ENCODE data around the gene SNRPA.

Gene SNRPA

DNA sequence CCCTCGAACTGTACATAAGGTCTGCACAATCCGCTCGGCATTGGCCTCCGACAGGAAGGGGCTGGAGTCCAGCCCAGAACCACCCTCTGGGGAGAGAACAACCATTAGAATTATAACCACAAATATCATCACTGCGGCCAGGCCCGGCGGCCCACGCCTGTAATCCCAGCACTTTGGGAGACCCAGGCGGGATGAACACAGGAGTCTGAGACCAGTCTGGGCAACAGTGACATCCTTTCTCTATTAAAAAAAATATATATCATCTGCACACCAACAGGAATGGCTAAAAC lies 45.7 kb upstream of the SNRPA start:
- TF ChIP-seq, protein P1, sequence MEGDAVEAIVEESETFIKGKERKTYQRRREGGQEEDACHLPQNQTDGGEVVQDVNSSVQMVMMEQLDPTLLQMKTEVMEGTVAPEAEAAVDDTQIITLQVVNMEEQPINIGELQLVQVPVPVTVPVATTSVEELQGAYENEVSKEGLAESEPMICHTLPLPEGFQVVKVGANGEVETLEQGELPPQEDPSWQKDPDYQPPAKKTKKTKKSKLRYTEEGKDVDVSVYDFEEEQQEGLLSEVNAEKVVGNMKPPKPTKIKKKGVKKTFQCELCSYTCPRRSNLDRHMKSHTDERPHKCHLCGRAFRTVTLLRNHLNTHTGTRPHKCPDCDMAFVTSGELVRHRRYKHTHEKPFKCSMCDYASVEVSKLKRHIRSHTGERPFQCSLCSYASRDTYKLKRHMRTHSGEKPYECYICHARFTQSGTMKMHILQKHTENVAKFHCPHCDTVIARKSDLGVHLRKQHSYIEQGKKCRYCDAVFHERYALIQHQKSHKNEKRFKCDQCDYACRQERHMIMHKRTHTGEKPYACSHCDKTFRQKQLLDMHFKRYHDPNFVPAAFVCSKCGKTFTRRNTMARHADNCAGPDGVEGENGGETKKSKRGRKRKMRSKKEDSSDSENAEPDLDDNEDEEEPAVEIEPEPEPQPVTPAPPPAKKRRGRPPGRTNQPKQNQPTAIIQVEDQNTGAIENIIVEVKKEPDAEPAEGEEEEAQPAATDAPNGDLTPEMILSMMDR (IDR thresholded peaks at IDR 0.05; ENCODE audit: low read depth, low read length, missing control alignments) = no peak
- no peak overlapping the region for H3K27ac ChIP-seq
- peaks cover 3% of the 10 kb centered on the region for H3K36me3 ChIP-seq (replicated peaks)
- H3K27me3 ChIP-seq (replicated peaks) = no peaks in the 10 kb centered on the region
- no peak for DNase-seq
- in situ Hi-C loops (cut with HindIII; ENCODE audit: low pct_ligation_motif_present, low sequenced_read_pairs) = no loop called here
- no peak overlapping the region for H3K4me3 ChIP-seq (ENCODE audit: low read depth, low read length)

DNA sequence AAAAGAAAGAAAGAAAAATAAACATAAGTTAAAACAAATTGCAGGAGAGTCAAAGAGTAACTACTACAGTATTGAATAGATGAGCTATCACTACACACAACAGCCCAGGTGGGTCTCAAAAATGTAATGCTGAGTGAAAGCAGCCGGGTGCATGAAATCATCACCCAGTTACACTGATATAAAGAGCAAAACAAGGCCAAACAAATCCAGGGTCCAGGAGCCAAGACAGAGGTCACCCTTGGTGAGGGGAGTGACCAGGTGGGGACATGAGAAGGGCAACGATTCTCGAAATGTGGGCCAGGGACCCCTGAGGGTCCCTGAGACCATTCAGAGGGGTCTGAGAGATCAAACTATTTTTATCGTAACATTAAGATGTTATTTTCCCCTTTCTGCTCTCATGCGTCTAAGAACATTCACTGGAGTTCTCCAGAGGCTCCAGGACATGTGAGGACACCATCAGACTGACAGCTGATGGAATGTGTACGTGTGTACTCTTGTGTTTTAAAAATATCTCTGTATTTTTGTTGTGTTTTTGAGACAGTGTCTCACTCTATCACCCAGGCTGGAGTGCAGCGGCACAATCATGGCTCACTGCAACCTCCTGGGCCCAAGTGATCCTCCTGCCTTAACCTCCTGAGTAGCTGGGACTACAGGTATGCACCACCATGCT lies 44.9 kb upstream of the SNRPA start:
- DNase-seq = no peak
- H3K27me3 ChIP-seq (replicated peaks) = no peaks in the 10 kb centered on the region
- in situ Hi-C loops (cut with HindIII; ENCODE audit: low pct_ligation_motif_present, low sequenced_read_pairs) = no loop called here
- H3K4me3 ChIP-seq (ENCODE audit: low read depth, low read length) = no peak overlapping the region
- H3K27ac ChIP-seq = no peak overlapping the region
- H3K36me3 ChIP-seq (replicated peaks) = peaks cover 3% of the 10 kb centered on the region
- TF ChIP-seq, protein P1 (IDR thresholded peaks at IDR 0.05; ENCODE audit: low read depth, low read length, missing control alignments) = no peak

DNA sequence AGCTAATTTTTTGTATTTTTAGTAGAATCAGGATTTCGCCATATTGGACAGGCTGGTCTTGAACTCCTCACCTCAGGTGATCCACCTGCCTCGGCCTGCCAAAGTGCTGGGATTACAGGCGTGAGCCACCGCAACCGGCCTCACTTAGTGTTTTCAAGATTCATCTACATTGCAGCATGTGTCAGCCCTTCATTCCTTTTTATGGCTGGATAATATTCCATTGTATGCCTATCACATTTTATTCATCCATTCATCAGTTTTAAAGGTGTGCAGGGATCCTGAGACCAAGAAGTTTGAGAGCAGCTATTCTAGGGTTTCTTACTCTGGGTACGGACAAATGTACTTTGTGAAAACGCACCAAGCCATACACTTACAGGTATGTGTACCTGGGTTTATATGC lies 43.4 kb upstream of the SNRPA start:
- H3K36me3 ChIP-seq (replicated peaks) = no peaks in the 10 kb centered on the region
- no peak overlapping the region for H3K4me3 ChIP-seq (ENCODE audit: low read depth, low read length)
- DNase-seq = no peak
- in situ Hi-C loops (cut with HindIII; ENCODE audit: low pct_ligation_motif_present, low sequenced_read_pairs) = no loop called here
- no peaks in the 10 kb centered on the region for H3K27me3 ChIP-seq (replicated peaks)
- TF ChIP-seq, protein P1 (IDR thresholded peaks at IDR 0.05; ENCODE audit: low read depth, low read length, missing control alignments) = no peak
- no peak overlapping the region for H3K27ac ChIP-seq

DNA sequence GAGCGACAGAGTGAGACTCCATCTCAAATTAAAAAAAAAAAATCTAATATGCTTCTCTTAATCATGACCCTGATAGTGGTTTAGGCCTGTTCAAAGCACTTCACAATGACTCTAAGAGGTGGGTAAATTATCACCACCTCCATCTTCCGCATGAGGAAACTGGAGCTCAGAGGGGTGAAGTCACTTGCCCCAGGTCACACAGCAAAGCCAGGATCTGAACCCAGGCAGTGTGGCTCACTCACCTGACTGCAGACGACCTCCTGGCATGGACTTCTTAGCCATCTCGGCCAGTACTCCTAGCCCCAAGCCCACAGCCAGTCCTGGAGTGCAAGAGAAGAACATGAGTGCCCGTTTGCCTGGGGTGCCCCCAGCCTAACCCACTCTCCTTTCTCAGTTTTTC lies 41.2 kb upstream of the SNRPA start:
- in situ Hi-C loops (cut with HindIII; ENCODE audit: low pct_ligation_motif_present, low sequenced_read_pairs) = no loop called here
- no peak overlapping the region for H3K27ac ChIP-seq
- H3K4me3 ChIP-seq (ENCODE audit: low read depth, low read length) = no peak overlapping the region
- DNase-seq = no peak
- TF ChIP-seq, protein P1 (IDR thresholded peaks at IDR 0.05; ENCODE audit: low read depth, low read length, missing control alignments) = no peak
- no peaks in the 10 kb centered on the region for H3K36me3 ChIP-seq (replicated peaks)
- no peaks in the 10 kb centered on the region for H3K27me3 ChIP-seq (replicated peaks)

DNA sequence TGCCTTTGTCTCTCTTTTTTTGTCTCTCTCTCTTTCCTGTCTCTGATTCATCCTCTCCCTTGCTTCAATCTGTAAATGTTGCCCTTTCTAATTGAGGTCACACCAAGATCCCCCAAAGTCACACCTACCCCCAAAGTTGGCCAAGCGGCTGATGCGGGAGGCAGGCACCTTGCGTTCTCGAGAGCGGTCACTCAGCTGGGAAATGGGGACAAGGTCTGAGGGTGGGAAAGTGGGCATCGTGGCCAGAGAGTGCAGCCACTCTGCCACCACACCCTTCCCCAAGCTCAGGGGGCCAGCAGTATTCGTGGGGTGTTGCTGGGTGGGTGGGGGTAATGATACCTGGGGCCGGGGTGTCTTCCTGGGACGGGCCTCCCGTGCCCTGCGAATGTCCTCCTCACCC lies 37.1 kb upstream of the SNRPA start:
- Histone ChIP-seq H3K36me3 (replicated peaks) (no peaks in the 10 kb centered on the region), H3K27ac (no peak overlapping the region), H3K4me3 (ENCODE audit: low read depth, low read length) (no peak overlapping the region), H3K27me3 (replicated peaks) (no peaks in the 10 kb centered on the region)
- in situ Hi-C loops (cut with HindIII; ENCODE audit: low pct_ligation_motif_present, low sequenced_read_pairs) = no loop called here
- no peak for DNase-seq
- TF ChIP-seq, protein P1 (IDR thresholded peaks at IDR 0.05; ENCODE audit: low read depth, low read length, missing control alignments) = no peak

Data from brain microvascular endothelial cell (primary cell).